ENCODE measurements around the gene TRPM2. TPM values are rescaled to one million over a fixed set of nuclear protein-coding genes. Genes with fewer than 3 reads are reported as not detected.

TRPM2 gene
- total and polyA plus RNA-seq, 2 of the 8 experiments (the other 6 are each of a cell fraction or from before 2014, with no cell fraction given), result 0.27 to 0.28 TPM

DNA sequence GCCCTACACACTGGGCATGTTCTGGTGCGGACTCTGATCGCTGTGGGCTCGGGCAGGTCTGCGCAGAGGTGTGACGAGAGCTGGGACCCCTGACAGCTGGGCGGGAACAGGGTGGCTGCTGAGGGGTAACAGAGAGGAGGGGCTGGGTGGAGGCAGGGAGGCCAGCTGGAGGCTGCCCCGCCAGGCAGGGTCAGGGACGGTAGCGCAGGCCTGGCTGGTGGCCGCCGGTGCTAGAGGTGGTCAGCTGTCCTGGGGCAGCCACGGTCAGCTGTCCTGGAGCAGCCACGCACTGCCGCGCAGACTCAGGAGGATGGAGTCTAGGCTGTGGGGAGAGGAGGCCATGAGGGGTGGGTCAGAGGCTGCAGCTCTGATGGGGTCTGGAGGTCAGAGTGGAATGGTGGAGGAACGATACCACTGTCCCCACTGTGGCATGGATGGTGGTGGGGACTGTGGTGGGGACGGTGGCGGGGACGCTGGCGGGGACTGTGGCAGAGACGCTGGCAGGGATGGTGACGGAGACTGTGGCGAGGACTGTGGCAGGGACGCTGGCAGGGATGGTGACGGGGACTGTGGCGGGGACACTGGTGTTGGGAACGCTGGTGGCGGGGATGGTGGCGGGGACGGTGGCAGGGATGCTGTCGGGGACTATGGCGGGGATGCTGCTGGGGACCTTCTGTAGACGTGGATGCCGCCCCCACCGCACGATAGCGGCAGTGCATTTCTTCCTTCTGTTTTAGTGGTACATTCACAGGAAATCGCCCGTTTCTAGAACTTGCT is 80.6 kb downstream of the TRPM2 start:
- H4K5ac ChIP-seq (ENCODE audit: insufficient read length, low read depth, low read length), result no peak overlapping the region
- TF ChIP-seq SAP30 (IDR thresholded peaks at IDR 0.05; ENCODE audit: insufficient read depth, insufficient replicate concordance, low read length) (no peak), CBX8 (IDR thresholded peaks at IDR 0.05; ENCODE audit: borderline replicate concordance, low read depth, low read length) (no peak)
- H3K79me2 ChIP-seq (ENCODE audit: control insufficient read depth in 1 of 2, insufficient read depth in 2 of 2, low read length in 2 of 2), result no peaks in the 10 kb centered on the region
- H3K9ac ChIP-seq (replicated peaks in 1 of 4; ENCODE audit: extremely low read depth in 1 of 4, low read depth in 3 of 4, low read length in 3 of 4), result no peak overlapping the region
- no peak overlapping the region for H2BK120ac ChIP-seq (replicated peaks; ENCODE audit: low read depth, low read length)
- POLR2A ChIA-PET (ENCODE audit: partially characterized antibody), result interaction anchor here (0.8 kb wide), 1 partner anchor 42 kb away, joined by 3 read pairs; no protein-coding TSS in a partner anchor
- no peak overlapping the region for H4K8ac ChIP-seq (ENCODE audit: extremely low read depth, insufficient read depth, low read length)
- no peak overlapping the region for H3K14ac ChIP-seq (ENCODE audit: insufficient read length)
- H4K20me1 ChIP-seq (replicated peaks in 1 of 2; ENCODE audit: control insufficient read depth in 1 of 2, insufficient read depth in 2 of 2, low read length in 2 of 2), result no peaks in the 10 kb centered on the region
- FAIRE-seq (no peak), DNase-seq (ENCODE audit: low read depth in 1 of 2, low spot score in 2 of 2) (peak in 1 of 2 experiments; percentile 33)
- no peak overlapping the region for H3K27ac ChIP-seq (ENCODE audit: low read depth, low read length)
- H2AFZ ChIP-seq (ENCODE audit: low read length), result no peak overlapping the region
- no peak overlapping the region for H2BK5ac ChIP-seq (ENCODE audit: low read depth, low read length)
- no peak overlapping the region for H3K23ac ChIP-seq (ENCODE audit: insufficient read length)
- no peaks in the 10 kb centered on the region; a peak in 1 of 7 replicates for H3K4me1 ChIP-seq (replicated peaks in 1 of 4; ENCODE audit: control insufficient read depth in 3 of 4, insufficient read depth in 4 of 4, low read length in 3 of 4)
- no peak overlapping the region for H2BK20ac ChIP-seq (ENCODE audit: low read length)
- no peaks in the 10 kb centered on the region for H3K79me1 ChIP-seq (ENCODE audit: low read depth, low read length)
- 85% methylated on average over 15 of the region's 39 CpGs; no CpG with 5 or more reads in 1 of the 2 experiments for WGBS, 2 experiments (ENCODE audit: extremely low coverage in 1 of 2, insufficient coverage in 1 of 2, insufficient read length in 1 of 2, insufficient replicate concordance in 2 of 2, low coverage in 1 of 2, low lambda C conversion rate in 2 of 2, missing lambda C conversion rate in 1 of 2)
- H3K4me2 ChIP-seq (ENCODE audit: insufficient read depth in 1 of 2, low read depth in 2 of 2, low read length in 2 of 2), result no peak overlapping the region
- H2BK15ac ChIP-seq (ENCODE audit: low read length), result no peak overlapping the region
- CTCF ChIA-PET (ENCODE audit: partially characterized antibody), result interaction anchor here (1.0 to 3.7 kb wide), 5 partner anchors 10 to 130 kb away, joined by 3 to 20 read pairs (median 3); no protein-coding TSS in a partner anchor
- no peak overlapping the region for H3K18ac ChIP-seq (ENCODE audit: extremely low read depth, low read length)
- no peak overlapping the region for H3K56ac ChIP-seq (replicated peaks; ENCODE audit: insufficient read length, low read depth, low read length)
- H4K91ac ChIP-seq (replicated peaks; ENCODE audit: insufficient read length, low read length), result no peak overlapping the region
- no peak overlapping the region for H2AK5ac ChIP-seq (ENCODE audit: low read depth, low read length)
- H3K23me2 ChIP-seq (ENCODE audit: low read depth, low read length), result 0 out of 2 replicates have a peak, but pooled peaks cover 1% of the 10 kb centered on the region
- no peaks in the 10 kb centered on the region for H3K36me3 ChIP-seq (ENCODE audit: control insufficient read depth in 2 of 4, insufficient read depth in 4 of 4, low read length in 3 of 4)
- H2BK12ac ChIP-seq (ENCODE audit: low read depth, low read length), result no peak overlapping the region
- H3K27me3 ChIP-seq (replicated peaks in 1 of 4; ENCODE audit: control insufficient read depth in 3 of 4, extremely low read depth in 1 of 4, insufficient read depth in 3 of 4, low read length in 3 of 4), result no peaks in the 10 kb centered on the region
- H3K9me3 ChIP-seq (ENCODE audit: insufficient read depth in 2 of 2, low read depth in 1 of 2, low read length in 1 of 2), result peaks cover 0 to 4% of the 10 kb centered on the region in 2 experiments; a peak in 1 of 4 replicates
- H3K4ac ChIP-seq (replicated peaks; ENCODE audit: insufficient read length, low read depth, low read length), result no peak overlapping the region
- no peak overlapping the region for H3K4me3 ChIP-seq (ENCODE audit: extremely low read depth in 1 of 4, insufficient read depth in 2 of 4, low read depth in 3 of 4, low read length in 4 of 4)

All from H1 (cell line).